ENCODE data around the gene UPF2. TPM values are rescaled to one million over a fixed set of nuclear protein-coding genes. Genes with fewer than 3 reads are reported as not detected.

Gene UPF2
- total and polyA plus RNA-seq, 10 of the 15 experiments (the other 5 are each of a cell fraction or from before 2014, with no cell fraction given), result 21.0 to 44.4 (median 25.9) TPM

DNA sequence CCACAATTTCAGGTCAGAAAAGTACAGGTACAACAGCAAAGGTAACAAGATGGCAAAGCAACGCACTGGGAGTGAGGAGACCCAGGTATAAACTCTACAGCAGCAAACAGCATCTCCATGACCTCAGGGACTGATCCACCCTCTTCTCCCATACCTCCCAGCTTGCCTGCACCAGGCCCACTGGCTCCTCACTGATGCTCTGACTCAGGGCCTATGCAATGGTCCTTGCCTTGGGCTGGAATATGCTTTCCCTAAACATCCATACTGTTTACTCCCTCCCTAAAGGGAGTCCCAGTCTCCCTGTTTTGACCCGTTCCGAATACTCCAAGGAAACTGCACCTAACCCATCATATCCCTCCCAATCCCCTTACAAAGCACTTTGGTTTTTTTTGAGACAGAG lies 60.4 kb downstream of the UPF2 start (continued):
- TF ChIP-seq, protein P1, sequence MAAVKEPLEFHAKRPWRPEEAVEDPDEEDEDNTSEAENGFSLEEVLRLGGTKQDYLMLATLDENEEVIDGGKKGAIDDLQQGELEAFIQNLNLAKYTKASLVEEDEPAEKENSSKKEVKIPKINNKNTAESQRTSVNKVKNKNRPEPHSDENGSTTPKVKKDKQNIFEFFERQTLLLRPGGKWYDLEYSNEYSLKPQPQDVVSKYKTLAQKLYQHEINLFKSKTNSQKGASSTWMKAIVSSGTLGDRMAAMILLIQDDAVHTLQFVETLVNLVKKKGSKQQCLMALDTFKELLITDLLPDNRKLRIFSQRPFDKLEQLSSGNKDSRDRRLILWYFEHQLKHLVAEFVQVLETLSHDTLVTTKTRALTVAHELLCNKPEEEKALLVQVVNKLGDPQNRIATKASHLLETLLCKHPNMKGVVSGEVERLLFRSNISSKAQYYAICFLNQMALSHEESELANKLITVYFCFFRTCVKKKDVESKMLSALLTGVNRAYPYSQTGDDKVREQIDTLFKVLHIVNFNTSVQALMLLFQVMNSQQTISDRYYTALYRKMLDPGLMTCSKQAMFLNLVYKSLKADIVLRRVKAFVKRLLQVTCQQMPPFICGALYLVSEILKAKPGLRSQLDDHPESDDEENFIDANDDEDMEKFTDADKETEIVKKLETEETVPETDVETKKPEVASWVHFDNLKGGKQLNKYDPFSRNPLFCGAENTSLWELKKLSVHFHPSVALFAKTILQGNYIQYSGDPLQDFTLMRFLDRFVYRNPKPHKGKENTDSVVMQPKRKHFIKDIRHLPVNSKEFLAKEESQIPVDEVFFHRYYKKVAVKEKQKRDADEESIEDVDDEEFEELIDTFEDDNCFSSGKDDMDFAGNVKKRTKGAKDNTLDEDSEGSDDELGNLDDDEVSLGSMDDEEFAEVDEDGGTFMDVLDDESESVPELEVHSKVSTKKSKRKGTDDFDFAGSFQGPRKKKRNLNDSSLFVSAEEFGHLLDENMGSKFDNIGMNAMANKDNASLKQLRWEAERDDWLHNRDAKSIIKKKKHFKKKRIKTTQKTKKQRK (IDR thresholded peaks at IDR 0.05; ENCODE audit: low read depth, low read length), result no peak
- TF ChIP-seq, protein P2, sequence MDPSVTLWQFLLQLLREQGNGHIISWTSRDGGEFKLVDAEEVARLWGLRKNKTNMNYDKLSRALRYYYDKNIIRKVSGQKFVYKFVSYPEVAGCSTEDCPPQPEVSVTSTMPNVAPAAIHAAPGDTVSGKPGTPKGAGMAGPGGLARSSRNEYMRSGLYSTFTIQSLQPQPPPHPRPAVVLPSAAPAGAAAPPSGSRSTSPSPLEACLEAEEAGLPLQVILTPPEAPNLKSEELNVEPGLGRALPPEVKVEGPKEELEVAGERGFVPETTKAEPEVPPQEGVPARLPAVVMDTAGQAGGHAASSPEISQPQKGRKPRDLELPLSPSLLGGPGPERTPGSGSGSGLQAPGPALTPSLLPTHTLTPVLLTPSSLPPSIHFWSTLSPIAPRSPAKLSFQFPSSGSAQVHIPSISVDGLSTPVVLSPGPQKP (IDR thresholded peaks at IDR 0.05; ENCODE audit: low read depth, low read length), result no peak
- no peak for TF ChIP-seq BRCA1 (IDR thresholded peaks at IDR 0.05; ENCODE audit: low read depth, low read length)

DNA sequence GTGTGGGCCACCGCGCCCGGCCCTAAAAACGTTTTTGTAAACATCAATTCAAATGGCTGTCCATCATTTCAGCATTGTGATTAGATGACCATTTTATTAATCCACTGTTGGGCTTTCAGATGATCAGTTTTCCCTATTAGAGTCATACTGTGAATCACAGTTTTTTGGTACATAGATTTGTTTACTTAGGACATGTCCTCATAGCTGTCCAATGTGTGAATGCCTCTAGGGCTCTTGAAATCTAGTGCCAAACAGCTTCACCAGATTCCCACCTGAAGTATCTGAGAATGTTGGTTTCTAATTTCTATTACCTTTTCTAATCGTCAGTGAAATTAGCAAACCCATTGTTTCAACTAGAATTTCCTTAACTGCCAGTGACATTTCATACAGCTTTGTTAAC lies 66.8 kb downstream of the UPF2 start:
- in situ Hi-C loops (cut with MboI), result no loop called here
- ChIA-PET RAD21 (ENCODE audit: unreplicated experiment) (interaction anchor here (0.6 kb wide), 1 partner anchor 10 kb away, joined by 3 read pairs; no protein-coding TSS in a partner anchor), POLR2A (no interaction called here)
- TF ChIP-seq BMI1 (IDR thresholded peaks at IDR 0.05; ENCODE audit: borderline replicate concordance) (no peak), RB1 (IDR thresholded peaks at IDR 0.05; ENCODE audit: borderline replicate concordance) (no peak), CHD1 (IDR thresholded peaks at IDR 0.05; ENCODE audit: low read depth, low read length) (no peak), YY1 (IDR thresholded peaks at IDR 0.05; ENCODE audit: low read depth, low read length) (no peak), NRF1 (conservative IDR thresholded peaks at IDR 0.05; ENCODE audit: low read depth, low read length) (no peak), NFYB (IDR thresholded peaks at IDR 0.05; ENCODE audit: insufficient read depth, low read depth, low read length) (no peak), TCF7 (IDR thresholded peaks at IDR 0.05; ENCODE audit: borderline replicate concordance) (no peak), SIN3A (IDR thresholded peaks at IDR 0.05; ENCODE audit: low read depth, low read length) (no peak), SPI1 (IDR thresholded peaks at IDR 0.05; ENCODE audit: borderline replicate concordance, insufficient read depth, low read depth, low read length) (no peak), SREBF1 (IDR thresholded peaks at IDR 0.05; ENCODE audit: low read length) (no peak)
- TF ChIP-seq, protein P3, sequence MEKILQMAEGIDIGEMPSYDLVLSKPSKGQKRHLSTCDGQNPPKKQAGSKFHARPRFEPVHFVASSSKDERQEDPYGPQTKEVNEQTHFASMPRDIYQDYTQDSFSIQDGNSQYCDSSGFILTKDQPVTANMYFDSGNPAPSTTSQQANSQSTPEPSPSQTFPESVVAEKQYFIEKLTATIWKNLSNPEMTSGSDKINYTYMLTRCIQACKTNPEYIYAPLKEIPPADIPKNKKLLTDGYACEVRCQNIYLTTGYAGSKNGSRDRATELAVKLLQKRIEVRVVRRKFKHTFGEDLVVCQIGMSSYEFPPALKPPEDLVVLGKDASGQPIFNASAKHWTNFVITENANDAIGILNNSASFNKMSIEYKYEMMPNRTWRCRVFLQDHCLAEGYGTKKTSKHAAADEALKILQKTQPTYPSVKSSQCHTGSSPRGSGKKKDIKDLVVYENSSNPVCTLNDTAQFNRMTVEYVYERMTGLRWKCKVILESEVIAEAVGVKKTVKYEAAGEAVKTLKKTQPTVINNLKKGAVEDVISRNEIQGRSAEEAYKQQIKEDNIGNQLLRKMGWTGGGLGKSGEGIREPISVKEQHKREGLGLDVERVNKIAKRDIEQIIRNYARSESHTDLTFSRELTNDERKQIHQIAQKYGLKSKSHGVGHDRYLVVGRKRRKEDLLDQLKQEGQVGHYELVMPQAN (conservative IDR thresholded peaks at IDR 0.05), result no peak

More for the DNA sequence above, 66.8 kb downstream of the UPF2 start:
- CTCF ChIA-PET, result interaction anchor here (0.9 to 1.0 kb wide), 2 partner anchors 11 to 220 kb away, joined by 3 read pairs; partner anchors contain the start of genes CDC123 and NUDT5
- WGBS (ENCODE audit: insufficient coverage, insufficient replicate concordance, low lambda C conversion rate, missing lambda C conversion rate), result 98% methylated on average over 5 of the region's 5 CpGs
- Histone ChIP-seq H3K4me3 (no peak overlapping the region), H3K9ac (ENCODE audit: control insufficient read depth, insufficient read depth, low read length) (no peak overlapping the region), H3K27me3 (replicated peaks in 1 of 2; ENCODE audit: control insufficient read depth in 2 of 2, insufficient read depth in 2 of 2, low read length in 1 of 2) (no peaks in the 10 kb centered on the region), H3K79me2 (ENCODE audit: control insufficient read depth, insufficient read depth, low read length) (no peaks in the 10 kb centered on the region), H3K36me3 (ENCODE audit: control insufficient read depth in 2 of 2, insufficient read depth in 2 of 2, low read length in 1 of 2) (peaks cover 2 to 12% of the 10 kb centered on the region in 2 experiments), H3K9me3 (replicated peaks; ENCODE audit: control insufficient read depth, insufficient read depth, low read length) (no peaks in the 10 kb centered on the region), H3K4me1 (ENCODE audit: control insufficient read depth, insufficient read depth, low read length) (no peaks in the 10 kb centered on the region), H3K27ac (ENCODE audit: control insufficient read depth, insufficient read depth) (no peak overlapping the region), H2AFZ (ENCODE audit: control insufficient read depth, low read depth, low read length) (no peak overlapping the region), H3K4me2 (ENCODE audit: control insufficient read depth, insufficient read depth) (no peak overlapping the region), H4K20me1 (ENCODE audit: control insufficient read depth, insufficient read depth) (no peaks in the 10 kb centered on the region)
- DNase-seq (ENCODE audit: low read depth, low spot score), result no peak
- intact Hi-C loops (cut with micrococcal nuclease; ENCODE audit: unreplicated experiment), result no loop called here
- SMC1A ChIA-PET (ENCODE audit: uncharacterized antibody, unreplicated experiment), result interaction anchor here (0.7 to 0.8 kb wide), 2 partner anchors 43 to 457 kb away, joined by 3 read pairs; no protein-coding TSS in a partner anchor
- no peak for ATAC-seq
- no TSS peak for BruUV-seq (replicated peaks)
- no peak for FAIRE-seq

Measured in GM12878 (cell line).